VCaP (cell line): ENCODE measurements around the gene PRH1.

ENCODE experiments used
- H3K27ac ChIP-seq: fragments of 450-650 bp; 2 replicates; pipeline ENCODE4 v1.5.1; 2017
- TF ChIP-seq, protein P1 (sequence below): fragments of 450-650 bp; conservative IDR thresholded peaks from 2 replicates; pipeline ENCODE4 v1.5.1; 2017; ENCODE audit warnings: mild to moderate bottlenecking, moderate library complexity

Gene PRH1

DNA sequence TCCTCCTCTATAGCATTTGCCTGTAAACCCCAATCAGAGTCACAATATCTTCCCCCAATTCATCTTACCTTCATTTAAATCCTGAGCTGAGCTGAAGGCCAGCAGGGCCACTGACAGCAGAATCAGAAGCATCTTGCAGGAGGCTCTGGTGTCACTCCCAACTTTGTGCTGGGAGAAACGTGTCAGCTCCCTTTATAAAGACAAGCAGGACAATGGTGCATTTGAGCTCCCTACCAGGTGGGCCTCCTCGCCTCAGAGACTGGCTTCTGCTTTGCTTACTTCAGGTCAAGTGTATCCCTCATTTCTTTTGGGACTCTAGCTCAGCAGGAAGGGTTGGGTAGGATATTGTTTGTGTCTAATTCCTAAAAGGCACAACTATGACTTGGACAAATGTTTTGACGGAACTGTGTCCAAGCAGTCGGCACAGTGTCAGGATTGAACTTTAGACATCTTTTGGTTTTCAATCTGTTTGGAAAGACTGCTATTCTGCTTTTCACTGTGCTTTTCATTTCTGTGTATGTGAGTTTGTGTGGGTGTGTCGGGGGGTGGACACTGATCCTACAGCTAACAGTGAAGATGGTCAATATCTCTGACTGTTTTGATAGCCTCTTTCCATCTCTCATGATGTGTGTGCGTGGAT is at the start of gene PRH1:
Gene PRH1, minus strand, starts transcription at position 170 of the 640 bp plus-strand sequence. Its CDS starts 38 bp downstream, at position 132.
- TF ChIP-seq, protein P1, sequence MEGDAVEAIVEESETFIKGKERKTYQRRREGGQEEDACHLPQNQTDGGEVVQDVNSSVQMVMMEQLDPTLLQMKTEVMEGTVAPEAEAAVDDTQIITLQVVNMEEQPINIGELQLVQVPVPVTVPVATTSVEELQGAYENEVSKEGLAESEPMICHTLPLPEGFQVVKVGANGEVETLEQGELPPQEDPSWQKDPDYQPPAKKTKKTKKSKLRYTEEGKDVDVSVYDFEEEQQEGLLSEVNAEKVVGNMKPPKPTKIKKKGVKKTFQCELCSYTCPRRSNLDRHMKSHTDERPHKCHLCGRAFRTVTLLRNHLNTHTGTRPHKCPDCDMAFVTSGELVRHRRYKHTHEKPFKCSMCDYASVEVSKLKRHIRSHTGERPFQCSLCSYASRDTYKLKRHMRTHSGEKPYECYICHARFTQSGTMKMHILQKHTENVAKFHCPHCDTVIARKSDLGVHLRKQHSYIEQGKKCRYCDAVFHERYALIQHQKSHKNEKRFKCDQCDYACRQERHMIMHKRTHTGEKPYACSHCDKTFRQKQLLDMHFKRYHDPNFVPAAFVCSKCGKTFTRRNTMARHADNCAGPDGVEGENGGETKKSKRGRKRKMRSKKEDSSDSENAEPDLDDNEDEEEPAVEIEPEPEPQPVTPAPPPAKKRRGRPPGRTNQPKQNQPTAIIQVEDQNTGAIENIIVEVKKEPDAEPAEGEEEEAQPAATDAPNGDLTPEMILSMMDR, result no peak
- no peak within 1 kb of the TSS for H3K27ac ChIP-seq

DNA sequence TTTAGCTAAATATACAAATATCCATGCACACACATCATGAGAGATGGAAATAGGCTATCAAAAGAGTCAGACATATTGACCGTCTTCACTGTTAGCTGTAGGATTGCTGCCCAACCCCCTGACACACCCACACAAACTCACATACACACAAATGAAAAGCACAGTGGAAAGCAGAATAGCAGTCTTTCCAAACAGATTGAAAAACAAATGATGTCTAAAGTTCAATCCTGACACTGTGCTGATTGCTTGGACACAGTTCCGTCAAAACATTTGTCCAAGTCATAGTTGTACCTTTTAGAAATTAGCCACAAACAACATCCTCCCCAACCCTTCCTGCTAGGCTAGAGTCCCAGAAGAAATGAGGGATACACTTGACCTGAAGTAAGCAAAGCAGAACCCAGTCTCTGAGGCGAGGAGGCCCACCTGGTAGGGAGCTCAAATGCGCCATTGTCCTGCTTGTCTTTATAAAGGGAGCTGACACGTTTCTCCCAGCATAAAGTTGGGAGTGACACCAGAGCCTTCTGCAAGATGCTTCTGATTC is 44.8 kb upstream of the PRH1 start, which contains the start of gene PRH2:
Gene PRH2, plus strand, starts transcription at position 491 of the 541 bp plus-strand sequence. Its CDS starts 38 bp downstream, at position 529.
- no peak within 1 kb of the TSS for H3K27ac ChIP-seq
- TF ChIP-seq, protein P1, result no peak

DNA sequence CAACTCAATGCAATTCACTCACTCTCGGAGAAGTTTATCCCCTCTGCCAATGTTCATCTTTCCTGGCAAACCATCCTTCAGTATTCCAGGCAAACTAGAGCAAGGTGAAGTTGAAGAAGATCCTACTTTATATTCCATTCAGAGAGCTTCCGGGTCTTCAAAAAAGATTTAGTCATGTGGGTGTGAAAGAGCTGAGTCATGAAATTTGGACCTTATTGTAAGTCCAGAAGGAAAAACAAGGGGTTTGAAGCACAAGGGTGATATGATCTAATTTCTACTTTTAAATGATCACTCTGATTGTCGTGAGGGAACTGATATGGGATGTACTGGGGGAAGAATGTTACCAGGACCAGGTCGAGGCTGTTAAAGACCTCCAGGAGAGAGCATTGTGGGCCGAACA is 42.2 kb upstream of the PRH1 start:
- TF ChIP-seq, protein P1, result no peak

DNA sequence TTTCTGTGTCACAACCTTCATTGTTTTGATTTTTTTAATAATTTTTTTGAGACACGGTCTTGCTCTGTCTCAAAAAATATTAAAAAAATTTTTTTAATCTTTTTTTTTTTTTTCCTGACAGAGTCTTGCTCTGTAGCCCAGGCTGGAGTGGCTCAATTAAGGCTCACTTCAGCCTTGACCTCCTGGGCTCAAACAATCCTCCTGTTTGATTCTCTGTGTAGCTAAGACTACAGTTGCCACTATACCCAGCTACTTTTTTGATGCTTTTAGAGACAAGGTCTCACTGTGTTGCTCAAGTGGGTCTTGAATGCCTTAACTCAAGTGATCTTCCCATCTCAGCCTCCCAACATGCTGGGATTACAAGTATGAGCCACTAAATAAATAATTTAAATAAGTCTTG is 35.8 kb upstream of the PRH1 start:
- no peak overlapping the region for H3K27ac ChIP-seq
- TF ChIP-seq, protein P1, result no peak

More for the DNA sequence above, 42.2 kb upstream of the PRH1 start:
- H3K27ac ChIP-seq, result peak overlapping the region; percentile 10; the same call in 1 of the 2 replicates

DNA sequence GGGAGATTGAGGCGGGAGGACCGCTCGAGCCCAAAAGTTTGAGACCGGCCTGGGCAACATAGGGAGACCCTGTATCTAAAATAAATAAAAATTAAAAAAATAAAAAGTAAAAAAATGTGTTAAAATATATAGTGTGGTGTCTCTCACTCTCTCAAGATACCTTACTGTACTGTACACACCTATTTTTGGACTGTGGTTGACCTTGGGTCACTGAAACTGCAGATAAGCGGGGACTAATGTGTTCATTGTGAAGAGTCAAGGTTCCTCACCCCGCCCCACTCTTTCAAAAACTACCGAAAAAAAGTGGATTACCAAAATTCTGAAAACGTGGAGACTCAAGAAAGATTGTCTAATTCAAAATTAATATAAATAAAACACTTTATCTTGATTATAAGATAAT is 26.3 kb upstream of the PRH1 start:
- TF ChIP-seq, protein P1, result no peak
- H3K27ac ChIP-seq, result no peak overlapping the region

DNA sequence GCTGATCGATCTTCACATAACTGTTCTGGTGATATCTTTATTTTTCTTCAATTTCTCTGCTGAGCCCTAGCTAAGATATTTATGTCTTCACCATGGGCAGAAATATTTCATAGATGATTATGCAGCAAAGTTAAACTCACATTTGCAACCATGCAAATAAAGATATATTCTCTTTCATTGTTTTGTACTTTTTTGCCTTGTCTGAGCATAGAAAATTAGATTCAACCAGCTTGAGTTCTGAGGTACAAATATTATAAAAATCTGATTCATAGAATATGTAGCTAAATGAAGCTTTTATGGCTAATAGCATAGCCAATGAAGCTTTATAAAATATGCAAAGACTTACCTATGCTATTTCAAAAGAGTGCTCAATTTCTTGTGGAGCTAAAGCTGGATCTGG is 25.4 kb upstream of the PRH1 start, which contains the start of gene TAS2R13:
Gene TAS2R13, minus strand, starts transcription at position 101 of the 400 bp plus-strand sequence. CDS start 264 bp downstream, outside the sequence.
- TF ChIP-seq, protein P1, result no peak

DNA sequence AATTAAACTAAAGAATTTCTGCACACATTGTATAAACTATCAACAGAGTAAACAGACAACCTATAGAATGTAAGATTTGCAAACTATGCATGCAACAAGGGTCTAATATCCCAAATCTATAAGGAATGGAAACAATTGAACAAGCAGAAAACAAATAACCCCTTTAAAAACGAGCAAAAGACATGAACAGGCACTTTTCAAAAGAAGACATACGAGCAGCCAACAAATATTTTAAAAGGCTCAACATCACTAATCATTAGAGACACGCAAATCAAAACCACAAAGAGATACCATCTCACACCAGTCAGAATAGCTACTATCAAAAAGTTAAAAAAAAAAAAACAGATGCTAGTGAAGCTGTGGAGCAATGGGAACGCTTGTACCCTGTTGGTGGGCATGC is 20.6 kb upstream of the PRH1 start:
- TF ChIP-seq, protein P1, result no peak
- H3K27ac ChIP-seq, result no peak overlapping the region

More for the DNA sequence above, 25.4 kb upstream of the PRH1 start, which contains the start of gene TAS2R13:
- peak within 1 kb of the TSS; percentile 17; the same call in 1 of the 2 replicates for H3K27ac ChIP-seq
